ENCODE measurements around the gene SUPT6H. TPM values are rescaled to one million over a fixed set of nuclear protein-coding genes. Genes with fewer than 3 reads are reported as not detected.

The SUPT6H gene
- total and polyA plus RNA-seq, 9 of the 15 experiments (the other 6 are each of a cell fraction or from before 2014, with no cell fraction given): 1.7 to 77.7 (median 49.2) TPM

DNA sequence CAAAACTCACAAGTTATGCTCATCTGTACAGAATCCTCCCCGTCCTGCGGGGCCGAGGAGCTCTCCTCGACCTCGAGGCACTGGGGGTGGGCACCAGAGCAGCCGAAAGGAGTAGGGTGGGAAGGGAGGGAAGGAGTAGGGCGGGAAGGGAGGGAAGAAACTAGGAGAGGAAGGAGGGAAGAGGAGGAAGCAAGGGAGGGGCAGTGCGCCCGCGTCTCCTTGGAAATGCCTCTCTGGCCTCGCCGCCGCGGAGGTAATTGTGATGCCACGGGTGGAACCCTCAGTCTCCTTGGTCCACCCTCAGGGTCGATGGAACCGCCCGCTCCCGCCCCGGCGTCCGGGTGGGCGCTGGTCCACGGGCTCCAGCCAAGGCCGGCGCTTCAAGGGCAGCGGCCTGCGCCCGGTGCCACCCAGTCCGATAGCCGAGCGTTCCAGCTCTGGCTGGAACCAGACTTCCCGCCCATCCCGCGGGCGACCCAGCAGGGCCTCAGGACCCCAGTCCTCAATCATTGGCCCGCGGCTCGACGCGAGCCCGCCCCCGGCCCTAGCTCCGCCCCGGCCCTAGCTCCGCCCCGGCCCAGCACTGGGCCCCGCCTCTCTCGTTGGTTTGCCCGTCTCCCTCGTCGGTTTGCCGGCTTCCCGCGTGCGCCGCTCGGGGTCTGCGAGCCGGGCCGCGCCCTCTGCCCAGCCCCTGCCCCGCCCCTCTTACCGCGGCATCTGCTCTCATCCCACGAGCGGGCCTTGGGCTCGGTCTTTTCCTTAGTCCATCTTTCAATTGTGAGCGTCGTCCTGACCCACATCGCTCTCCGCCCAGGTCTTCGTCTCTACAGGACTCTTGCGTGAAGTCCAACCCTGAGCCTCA lies 49.1 kb downstream of the SUPT6H start (continued):
- TF ChIP-seq, protein P1, sequence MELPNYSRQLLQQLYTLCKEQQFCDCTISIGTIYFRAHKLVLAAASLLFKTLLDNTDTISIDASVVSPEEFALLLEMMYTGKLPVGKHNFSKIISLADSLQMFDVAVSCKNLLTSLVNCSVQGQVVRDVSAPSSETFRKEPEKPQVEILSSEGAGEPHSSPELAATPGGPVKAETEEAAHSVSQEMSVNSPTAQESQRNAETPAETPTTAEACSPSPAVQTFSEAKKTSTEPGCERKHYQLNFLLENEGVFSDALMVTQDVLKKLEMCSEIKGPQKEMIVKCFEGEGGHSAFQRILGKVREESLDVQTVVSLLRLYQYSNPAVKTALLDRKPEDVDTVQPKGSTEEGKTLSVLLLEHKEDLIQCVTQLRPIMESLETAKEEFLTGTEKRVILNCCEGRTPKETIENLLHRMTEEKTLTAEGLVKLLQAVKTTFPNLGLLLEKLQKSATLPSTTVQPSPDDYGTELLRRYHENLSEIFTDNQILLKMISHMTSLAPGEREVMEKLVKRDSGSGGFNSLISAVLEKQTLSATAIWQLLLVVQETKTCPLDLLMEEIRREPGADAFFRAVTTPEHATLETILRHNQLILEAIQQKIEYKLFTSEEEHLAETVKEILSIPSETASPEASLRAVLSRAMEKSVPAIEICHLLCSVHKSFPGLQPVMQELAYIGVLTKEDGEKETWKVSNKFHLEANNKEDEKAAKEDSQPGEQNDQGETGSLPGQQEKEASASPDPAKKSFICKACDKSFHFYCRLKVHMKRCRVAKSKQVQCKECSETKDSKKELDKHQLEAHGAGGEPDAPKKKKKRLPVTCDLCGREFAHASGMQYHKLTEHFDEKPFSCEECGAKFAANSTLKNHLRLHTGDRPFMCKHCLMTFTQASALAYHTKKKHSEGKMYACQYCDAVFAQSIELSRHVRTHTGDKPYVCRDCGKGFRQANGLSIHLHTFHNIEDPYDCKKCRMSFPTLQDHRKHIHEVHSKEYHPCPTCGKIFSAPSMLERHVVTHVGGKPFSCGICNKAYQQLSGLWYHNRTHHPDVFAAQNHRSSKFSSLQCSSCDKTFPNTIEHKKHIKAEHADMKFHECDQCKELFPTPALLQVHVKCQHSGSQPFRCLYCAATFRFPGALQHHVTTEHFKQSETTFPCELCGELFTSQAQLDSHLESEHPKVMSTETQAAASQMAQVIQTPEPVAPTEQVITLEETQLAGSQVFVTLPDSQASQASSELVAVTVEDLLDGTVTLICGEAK (IDR thresholded peaks at IDR 0.05): no peak
- TF ChIP-seq, protein P1 (CRISPR knock-in tag; IDR thresholded peaks at IDR 0.05): no peak
- TF ChIP-seq, protein P2, sequence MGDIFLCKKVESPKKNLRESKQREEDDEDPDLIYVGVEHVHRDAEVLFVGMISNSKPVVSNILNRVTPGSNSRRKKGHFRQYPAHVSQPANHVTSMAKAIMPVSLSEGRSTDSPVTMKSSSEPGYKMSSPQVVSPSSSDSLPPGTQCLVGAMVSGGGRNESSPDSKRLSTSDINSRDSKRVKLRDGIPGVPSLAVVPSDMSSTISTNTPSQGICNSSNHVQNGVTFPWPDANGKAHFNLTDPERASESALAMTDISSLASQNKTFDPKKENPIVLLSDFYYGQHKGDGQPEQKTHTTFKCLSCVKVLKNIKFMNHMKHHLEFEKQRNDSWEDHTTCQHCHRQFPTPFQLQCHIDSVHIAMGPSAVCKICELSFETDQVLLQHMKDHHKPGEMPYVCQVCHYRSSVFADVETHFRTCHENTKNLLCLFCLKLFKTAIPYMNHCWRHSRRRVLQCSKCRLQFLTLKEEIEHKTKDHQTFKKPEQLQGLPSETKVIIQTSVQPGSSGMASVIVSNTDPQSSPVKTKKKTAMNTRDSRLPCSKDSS (IDR thresholded peaks at IDR 0.05; ENCODE audit: low read depth, partially characterized antibody): no peak
- TF ChIP-seq FOXJ2 (tag; IDR thresholded peaks at IDR 0.05) (no peak), DPF2 (IDR thresholded peaks at IDR 0.05) (peak; percentile 71), LARP7 (IDR thresholded peaks at IDR 0.05) (no peak)
- TF ChIP-seq, protein P3, sequence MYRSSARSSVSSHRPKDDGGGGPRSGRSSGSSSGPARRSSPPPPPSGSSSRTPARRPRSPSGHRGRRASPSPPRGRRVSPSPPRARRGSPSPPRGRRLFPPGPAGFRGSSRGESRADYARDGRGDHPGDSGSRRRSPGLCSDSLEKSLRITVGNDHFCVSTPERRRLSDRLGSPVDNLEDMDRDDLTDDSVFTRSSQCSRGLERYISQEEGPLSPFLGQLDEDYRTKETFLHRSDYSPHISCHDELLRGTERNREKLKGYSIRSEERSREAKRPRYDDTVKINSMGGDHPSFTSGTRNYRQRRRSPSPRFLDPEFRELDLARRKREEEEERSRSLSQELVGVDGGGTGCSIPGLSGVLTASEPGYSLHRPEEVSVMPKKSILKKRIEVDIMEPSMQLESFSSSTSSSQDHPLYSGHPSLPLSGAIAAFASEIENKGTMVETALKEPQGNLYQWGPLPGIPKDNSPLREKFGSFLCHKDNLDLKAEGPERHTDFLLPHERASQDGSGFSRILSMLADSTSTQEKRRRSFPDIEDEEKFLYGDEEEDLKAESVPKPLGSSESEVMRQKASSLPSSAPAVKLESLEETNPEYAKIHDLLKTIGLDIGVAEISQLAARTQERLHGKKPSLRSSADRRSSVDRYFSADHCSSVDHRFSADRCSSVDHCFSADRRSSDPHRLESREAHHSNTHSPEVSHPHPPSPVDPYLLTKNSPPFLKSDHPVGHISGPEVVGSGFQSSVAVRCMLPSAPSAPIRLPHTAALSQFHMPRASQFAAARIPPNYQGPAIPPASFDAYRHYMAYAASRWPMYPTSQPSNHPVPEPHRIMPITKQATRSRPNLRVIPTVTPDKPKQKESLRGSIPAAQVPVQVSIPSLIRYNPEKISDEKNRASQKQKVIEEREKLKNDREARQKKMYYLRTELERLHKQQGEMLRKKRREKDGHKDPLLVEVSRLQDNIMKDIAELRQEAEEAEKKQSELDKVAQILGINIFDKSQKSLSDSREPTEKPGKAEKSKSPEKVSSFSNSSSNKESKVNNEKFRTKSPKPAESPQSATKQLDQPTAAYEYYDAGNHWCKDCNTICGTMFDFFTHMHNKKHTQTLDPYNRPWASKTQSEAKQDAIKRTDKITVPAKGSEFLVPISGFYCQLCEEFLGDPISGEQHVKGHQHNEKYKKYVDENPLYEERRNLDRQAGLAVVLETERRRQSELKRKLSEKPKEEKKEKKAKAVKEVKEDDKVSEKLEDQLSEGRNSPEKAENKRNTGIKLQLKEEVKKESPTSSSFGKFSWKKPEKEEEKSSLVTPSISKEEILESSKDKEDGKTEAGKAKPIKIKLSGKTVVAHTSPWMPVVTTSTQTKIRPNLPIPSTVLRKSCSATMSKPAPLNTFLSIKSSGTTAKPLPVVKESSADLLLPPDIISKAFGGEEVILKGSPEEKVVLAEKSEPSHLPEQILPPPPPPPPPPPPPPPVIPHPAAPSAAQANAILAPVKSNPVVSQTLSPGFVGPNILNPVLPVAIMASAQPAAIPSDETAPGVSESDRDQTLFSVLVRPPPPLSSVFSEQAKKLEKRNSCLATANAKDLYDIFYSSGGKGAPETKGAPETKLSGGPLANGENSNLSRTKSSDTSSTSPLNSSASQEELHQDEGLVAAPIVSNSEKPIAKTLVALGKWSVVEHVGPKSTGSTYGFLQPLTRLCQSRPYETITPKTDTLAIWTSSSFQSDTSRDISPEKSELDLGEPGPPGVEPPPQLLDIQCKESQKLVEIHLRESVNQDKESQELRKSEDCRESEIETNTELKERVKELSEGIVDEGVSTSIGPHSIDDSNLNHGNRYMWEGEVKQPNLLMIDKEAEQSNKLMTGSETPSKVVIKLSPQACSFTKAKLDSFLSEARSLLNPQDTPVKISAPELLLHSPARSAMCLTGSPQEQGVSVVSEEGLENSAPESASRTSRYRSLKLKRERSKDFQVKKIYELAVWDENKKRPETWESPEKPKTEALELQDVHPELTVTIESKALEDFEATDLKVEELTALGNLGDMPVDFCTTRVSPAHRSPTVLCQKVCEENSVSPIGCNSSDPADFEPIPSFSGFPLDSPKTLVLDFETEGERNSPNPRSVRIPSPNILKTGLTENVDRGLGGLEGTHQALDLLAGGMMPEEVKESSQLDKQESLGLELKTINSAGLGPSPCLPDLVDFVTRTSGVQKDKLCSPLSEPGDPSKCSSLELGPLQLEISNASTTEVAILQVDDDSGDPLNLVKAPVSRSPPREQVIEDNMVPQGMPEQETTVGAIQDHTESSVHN (IDR thresholded peaks at IDR 0.05; ENCODE audit: borderline replicate concordance in 1 of 2, low read depth in 1 of 2): no peak

Data from K562 (cell line).